ENCODE measurements around the gene ST8SIA1. TPM values are rescaled to one million over a fixed set of nuclear protein-coding genes. Genes with fewer than 3 reads are reported as not detected.
"Not testable (repeated sequence)": the region's sequence is repeated elsewhere in the genome, so short reads cannot be mapped to it uniquely, and the experiment has no call there.

ST8SIA1 gene, protein sequence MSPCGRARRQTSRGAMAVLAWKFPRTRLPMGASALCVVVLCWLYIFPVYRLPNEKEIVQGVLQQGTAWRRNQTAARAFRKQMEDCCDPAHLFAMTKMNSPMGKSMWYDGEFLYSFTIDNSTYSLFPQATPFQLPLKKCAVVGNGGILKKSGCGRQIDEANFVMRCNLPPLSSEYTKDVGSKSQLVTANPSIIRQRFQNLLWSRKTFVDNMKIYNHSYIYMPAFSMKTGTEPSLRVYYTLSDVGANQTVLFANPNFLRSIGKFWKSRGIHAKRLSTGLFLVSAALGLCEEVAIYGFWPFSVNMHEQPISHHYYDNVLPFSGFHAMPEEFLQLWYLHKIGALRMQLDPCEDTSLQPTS
- polyA plus RNA-seq (ENCODE audit: insufficient read length in 3 of 3): 1 to 10 TPM; 5.2 to 7.0 (median 5.9) TPM
- long read RNA-seq, donor 1: 0 reads
- long read RNA-seq, donor 2, partial matches to known transcripts: 55 of 56 reads
- long read RNA-seq, donor 2, other reads (novel, unspliced or antisense): 0 of 56 reads
- long read RNA-seq, donor 3: 0 reads
- long read RNA-seq, donor 4, full-length matches to known transcripts: 2 of 2 reads
- long read RNA-seq, donor 4, partial matches to known transcripts: 0 of 2 reads
- long read RNA-seq, donor 4, other reads (novel, unspliced or antisense): 0 of 2 reads
- long read RNA-seq, donor 5, full-length matches to known transcripts: 1 of 1 reads
- long read RNA-seq, donor 5, partial matches to known transcripts: 0 of 1 reads
- long read RNA-seq, donor 5, other reads (novel, unspliced or antisense): 0 of 1 reads
- long read RNA-seq, donor 6: 0 reads
- long read RNA-seq, donor 7: 0 reads
- long read RNA-seq, donor 8, partial matches to known transcripts: 31 of 31 reads
- long read RNA-seq, donor 8, other reads (novel, unspliced or antisense): 0 of 31 reads
- long read RNA-seq, donor 9, full-length matches to known transcripts: 1 of 1 reads
- long read RNA-seq, donor 9, partial matches to known transcripts: 0 of 1 reads
- long read RNA-seq, donor 9, other reads (novel, unspliced or antisense): 0 of 1 reads
- long read RNA-seq, donor 10, partial matches to known transcripts: 10 of 42 reads
- long read RNA-seq, donor 10, other reads (novel, unspliced or antisense): 32 of 42 reads
- long read RNA-seq, donor 11, partial matches to known transcripts: 45 of 45 reads
- long read RNA-seq, donor 11, other reads (novel, unspliced or antisense): 0 of 45 reads
- long read RNA-seq, donor 12, partial matches to known transcripts: 29 of 100 reads
- long read RNA-seq, donor 12, other reads (novel, unspliced or antisense): 70 of 100 reads
- long read RNA-seq, donor 13, full-length matches to known transcripts: 2 of 2 reads
- long read RNA-seq, donor 13, partial matches to known transcripts: 0 of 2 reads
- long read RNA-seq, donor 13, other reads (novel, unspliced or antisense): 0 of 2 reads
- long read RNA-seq, donor 14: 0 reads
- long read RNA-seq, donor 15, full-length matches to known transcripts: 1 of 1 reads
- long read RNA-seq, donor 15, partial matches to known transcripts: 0 of 1 reads
- long read RNA-seq, donor 15, other reads (novel, unspliced or antisense): 0 of 1 reads
- long read RNA-seq, donor 16, full-length matches to known transcripts: 1 of 1 reads
- long read RNA-seq, donor 16, partial matches to known transcripts: 0 of 1 reads
- long read RNA-seq, donor 16, other reads (novel, unspliced or antisense): 0 of 1 reads

DNA sequence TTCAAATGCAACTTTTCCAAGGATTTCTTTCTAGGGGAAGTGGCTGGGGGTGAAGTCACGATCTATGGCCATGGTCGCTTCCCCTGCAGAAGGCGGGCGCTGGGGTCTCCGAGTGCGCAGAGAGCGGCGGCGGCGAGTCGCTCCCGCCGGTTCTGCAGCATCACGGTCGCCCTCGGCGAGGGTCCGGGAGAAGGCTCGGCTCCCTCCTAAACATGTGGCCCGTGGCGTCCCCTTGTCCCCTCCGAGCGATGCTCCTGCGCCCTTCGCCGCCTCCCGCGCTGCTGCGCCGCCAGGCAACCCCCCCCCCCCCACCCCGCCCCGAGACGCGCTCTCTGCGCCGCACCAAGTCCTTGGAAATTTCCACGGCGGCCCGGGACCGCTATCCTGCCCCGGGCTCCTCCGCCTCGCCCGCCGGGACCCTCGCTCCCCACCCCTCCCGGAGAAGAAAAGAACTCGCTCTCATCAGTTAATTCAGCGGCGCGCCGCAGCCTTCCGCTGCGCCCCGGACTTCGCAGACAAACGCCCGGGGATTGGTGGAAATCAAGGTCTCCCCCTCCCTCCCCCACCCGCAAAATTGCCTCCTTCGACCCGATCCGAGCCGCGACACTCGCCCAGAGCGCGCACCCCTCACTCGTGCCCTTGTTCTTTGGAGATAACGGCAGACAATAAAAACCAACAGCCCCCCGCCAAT lies at the start of gene ST8SIA1:
TSS of gene ST8SIA1 (minus strand) at position 298 of the 691 bp plus-strand sequence. CDS start 475 bp downstream, outside the sequence.
- no peak for DNase-seq

DNA sequence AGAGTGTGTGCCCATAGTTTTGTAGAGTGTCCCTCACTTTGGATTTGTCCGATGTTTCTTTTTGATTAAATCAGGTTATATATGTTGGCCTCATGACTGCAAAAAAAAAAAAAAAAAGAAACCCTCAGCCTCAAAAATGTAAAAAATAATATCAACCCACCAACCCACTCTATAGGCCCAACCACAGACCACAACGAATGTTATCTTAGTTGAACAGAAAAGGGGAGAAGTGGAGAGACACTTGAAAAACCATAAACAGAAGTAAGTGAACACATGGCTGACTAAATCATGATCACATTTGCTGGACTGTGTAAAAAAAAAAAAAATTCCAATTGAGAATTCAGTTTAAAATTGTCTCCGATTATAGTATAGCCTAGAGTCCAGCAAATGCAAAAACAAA lies 45.5 kb upstream of the ST8SIA1 start:
- DNase-seq: no peak

DNA sequence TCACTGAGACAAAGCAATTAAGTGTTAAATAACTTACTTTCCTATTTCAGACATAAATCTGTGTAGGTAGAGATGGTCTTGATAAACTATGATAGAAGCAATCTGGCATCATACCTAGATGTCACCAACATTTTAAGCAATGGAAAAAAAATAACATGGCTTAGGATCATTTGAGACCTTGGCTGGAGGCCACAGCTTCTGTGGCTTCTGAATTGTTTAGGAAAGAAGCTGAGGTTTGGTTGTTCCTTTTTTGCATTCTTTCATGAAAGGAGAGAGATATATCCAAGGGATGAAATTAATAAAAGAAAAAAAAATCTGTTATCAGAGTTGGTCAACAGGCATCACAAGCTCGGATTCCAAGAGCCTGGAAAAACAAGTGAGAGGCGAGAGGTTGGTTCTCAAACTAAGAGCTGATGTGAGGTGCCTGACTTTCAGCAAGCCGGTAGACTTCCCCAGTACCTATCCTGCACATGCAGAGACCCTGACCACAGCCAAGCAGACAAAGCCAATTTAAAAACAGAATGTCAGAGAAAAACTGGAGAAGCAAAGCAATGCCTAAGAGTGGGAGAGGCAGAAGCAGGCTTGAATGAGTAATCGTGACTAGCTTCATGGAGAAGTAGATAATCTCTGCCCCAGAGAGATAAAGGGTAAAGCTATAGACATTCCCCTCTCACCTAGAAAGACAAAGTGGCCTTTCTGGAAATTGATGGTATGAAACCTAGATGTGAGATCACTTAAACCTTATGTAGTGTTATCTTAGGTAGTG lies 43.4 kb upstream of the ST8SIA1 start:
- DNase-seq: peak; percentile 23

DNA sequence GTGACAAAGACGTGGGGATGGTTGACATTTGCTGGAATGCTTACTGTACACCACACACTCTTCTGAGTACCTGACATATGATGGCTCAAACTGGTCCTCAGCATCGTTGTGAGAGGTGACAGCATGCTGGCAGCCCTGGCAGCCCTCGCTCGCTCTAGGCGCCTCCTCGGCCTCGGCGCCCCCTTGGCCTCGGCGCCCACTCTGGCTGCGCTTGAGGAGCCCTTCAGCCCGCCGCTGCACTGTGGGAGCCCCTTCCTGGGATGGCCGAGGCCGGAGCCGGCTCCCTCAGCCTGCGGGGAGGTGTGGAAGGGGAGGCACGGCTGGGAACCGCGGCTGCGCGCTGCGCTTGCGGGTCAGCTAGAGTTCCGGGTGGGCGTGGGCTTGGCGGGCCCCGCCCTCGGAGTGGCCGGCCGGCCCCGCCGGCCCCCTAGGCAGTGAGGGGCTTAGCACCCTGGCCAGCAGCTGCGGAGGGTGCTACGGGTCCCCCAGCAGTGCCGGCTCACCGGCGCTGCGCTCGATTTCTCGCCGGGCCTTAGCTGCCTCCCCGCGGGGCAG lies 42.2 kb upstream of the ST8SIA1 start:
- DNase-seq: not testable (repeated sequence)

DNA sequence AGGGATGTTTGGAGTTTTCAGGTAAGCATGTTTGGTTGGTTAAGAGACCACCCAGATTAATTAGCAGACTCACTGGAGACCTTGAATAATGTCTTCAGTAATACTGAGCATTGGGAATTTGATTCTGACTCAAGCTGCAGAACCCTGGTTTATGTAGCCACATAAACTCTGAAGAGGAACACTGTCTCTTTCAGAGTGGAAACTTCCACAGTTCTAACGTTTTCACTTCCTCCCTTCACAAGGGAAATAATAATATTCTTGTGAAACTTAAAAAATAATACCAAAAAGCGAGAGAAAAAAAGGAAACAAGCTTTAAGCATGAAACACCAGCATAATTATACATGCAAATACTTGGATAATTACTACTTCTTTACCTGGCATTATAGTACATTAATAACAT lies 40.0 kb upstream of the ST8SIA1 start:
- no peak for DNase-seq

DNA sequence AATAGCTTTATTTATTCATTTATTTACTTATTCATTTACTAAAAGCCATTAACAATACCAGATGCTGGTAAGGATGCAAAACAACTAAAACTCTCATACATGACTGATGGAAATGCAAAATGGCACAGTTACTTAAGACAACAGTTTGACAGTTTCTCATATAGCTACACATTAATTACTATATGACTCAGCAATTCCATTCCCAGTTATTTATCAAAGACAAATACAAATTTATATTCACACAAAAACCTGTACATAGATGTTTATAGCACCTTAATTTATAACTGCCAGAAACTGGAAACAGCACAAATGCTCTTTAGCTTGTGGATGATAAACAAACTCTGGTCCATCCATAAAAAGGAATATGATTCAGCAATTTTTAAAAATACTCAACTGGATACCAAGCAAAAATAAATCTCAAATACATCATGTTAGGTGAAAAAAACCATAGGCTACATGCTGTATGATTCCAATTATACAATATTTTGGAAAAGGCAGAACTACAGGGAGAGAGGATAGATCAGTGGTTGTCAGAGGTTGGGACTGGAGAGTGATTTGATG lies 37.9 kb upstream of the ST8SIA1 start:
- DNase-seq: no peak

DNA sequence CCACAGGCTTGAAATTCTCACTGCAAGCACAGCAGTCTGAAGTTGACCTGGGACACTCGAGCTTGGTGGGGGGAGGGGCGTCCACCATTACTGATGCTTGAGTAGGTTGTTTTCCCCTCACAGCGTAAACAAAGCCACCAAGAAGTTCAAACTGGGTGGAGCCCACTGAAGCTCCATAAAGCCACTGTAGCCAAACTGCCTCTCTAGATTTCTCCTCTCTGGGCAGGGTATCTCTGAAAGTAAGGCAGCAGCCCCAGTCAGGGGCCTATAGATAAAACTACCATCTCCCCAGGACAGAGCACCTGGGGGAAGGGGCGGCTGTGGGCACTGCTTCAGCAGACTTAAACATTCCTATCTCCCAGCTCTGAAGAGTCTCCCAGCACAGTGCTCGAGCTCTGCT lies 31.7 kb upstream of the ST8SIA1 start:
- no peak for DNase-seq

DNA sequence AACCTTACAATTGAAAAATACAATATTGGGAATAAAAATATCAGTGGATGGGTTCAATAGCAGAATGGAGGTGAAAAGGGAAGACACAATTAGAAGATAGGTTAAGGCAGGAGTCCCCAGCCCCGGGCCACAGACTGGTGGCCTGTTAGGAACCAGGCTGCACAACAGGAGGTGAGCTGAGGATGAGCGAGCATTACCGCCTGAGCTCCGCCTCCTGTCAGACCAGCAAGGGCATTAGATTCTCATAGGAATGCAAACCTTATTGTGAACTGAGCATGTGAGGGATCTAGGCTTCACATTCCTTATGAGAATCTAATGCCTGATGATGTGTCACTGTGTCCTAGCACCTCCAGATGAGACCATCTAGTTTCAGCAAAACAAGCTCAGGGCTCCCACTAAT lies 27.3 kb upstream of the ST8SIA1 start:
- no peak for DNase-seq

DNA sequence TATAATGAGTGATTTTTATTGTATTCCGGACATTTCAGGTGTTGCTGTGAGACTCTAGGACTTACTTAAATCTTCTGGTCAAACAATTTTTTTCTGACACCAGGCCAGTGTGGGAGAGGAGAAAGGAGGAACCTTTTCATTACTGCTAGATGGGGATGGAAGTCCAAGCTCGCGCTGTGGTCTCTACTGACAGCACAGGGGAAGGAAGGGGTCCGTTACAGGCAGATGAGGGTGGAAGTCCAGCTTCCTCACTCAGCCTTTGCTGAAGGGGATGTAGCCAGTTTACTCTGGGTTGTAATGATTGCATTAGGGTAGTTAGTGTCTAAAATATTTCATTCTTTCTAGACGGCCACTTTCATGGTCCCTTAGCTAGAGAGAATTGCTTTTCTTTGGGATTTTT lies 26.3 kb upstream of the ST8SIA1 start:
- DNase-seq: no peak

DNA sequence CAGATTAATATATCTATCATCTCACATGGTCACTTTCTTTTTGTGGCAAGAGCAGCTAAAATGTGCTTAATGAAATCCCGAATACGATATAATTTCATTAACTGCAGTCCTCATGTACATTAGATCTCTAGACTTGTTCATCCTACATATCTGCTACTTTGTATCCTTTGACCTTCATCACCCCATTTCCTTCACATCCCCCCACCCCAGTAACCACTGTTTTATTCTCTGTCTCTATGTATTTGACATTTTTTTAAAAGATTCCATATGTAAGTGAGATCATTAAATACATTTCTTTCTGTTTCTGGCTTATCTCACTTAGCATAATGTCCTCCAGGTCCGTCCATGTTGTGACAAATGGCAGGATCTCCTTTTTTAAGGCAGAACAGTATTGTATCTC lies 23.0 kb upstream of the ST8SIA1 start:
- no peak for DNase-seq

DNA sequence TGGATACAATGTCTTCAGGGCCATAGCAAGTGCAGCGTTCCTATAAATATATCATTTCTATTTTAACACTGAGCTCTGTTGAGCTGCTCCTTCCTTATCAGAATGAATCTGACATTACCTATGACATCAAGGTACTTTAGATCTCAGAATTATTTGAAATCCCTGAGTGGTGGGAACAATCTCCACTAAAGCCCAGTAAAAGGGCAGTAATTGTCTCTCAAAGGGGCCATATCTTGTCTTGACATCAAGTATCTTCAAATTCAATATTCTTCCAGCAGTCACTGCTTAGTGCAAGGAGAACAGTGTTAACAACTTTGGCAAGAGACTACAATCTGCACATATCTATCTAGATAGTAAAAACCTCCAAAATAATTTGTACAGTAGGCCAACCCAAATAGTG lies 21.7 kb upstream of the ST8SIA1 start:
- DNase-seq: no peak

DNA sequence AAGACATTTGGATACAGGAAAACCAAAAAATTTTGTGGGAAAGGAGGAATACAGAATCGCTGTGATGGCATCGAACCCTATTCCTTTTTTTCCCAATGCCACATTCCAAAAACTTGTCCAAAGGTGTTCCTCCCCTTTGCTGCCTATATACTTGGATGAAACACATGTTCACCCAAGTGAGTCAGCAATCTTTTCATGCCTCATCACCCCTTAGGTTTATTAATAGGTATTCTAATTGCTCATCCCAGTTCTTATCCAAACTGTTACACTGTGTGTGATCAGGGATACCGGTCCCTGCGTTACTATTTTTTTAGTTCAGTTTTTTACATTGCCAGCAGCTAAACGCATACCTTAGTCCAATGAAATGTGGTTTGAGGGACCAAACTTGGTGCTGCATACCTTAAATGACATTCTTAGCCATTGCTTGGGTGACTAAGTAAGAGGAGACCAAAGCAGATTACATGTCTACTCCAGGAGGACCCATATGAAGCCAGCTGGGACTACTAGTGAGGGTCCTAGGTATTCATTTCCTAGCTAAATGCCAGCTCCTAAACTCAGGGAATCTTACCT lies 20.6 kb upstream of the ST8SIA1 start:
- DNase-seq: no peak

DNA sequence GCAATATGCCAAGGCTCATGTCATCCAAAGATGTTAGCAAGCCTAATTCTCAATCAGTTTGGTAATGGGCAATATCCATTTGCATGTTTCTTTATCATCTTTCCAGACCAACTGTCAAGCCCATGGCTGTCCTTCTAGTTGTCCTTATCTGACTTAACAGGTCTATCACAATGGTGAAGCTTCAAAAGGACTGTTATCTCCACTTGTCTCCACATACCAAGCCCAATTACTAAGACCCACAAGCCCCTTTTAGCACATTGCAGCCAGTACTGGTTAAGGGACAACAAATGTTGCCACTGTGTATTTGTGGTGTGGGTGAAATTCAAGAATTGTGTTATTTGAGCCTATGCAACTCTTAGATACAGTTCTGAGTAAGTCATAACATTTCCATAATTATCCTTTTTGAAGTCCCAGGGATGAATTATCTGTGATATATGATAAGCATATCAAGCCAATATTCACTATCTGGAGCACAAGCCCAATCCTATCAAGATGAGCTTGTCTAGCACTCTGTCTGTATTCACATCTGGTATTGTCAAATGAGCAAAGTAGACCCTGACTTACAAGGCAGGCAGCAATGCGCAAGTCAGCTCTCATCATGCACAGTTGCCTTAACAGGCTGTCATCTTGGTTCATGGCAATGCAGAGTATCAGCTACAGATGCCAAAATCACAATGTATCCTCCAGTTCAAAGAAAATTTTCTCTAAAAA lies 19.3 kb upstream of the ST8SIA1 start:
- no peak for DNase-seq

DNA sequence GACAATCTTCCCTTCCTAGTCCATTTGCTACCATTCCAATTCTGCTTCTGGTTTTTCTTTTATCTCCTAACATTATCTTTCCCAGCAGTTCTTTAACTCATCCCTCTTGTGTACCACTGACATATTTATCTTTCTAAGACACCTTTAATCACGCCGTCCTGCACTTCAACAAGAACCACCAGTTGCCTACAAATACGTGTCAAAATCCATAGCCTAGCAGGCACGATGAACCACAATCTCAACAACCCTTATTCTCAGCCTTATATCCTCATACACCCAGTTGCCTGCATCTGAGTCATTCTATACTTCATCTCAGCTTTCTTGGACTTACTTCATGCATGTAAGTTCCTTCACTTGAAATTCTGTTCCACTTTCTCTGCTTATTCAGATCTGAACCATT lies 16.4 kb upstream of the ST8SIA1 start:
- no peak for DNase-seq

DNA sequence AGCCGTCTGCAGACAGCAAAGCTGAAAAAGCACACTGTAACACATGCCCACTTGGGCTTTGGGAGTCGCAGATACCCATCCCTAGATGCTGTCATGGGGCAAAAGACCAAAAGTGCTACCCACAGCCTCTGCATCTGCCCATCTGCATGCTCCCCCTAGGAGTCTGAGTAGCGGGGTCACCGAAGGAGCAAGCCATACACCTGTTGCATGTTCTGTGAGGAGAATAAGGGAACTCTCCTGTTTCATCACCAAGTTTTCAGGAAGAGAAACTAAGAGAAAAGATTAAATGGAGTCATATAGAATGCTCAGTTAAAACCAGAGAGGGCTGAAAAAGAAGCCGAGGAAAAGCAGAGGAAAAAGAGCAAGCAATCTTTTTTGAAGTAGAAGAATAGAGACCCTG lies 13.7 kb upstream of the ST8SIA1 start:
- DNase-seq: no peak

DNA sequence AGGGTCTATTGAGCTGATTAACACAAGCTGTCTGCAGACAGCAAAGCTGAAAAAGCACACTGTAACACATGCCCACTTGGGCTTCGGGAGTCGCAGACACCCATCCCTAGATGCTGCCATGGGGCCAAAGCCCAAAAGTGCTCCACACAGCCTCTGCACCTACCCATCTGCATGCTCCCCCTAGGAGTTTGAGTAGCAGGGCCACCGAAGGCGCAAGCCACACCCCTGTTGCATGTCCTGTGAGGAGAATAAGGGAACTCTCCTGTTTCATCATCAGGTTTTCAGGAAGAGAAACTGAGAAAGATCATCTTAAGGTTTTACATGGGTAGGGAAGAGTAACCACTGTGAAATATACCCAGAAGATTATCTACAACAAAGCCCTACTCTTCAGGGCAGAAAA lies 5.6 kb upstream of the ST8SIA1 start:
- no peak for DNase-seq

DNA sequence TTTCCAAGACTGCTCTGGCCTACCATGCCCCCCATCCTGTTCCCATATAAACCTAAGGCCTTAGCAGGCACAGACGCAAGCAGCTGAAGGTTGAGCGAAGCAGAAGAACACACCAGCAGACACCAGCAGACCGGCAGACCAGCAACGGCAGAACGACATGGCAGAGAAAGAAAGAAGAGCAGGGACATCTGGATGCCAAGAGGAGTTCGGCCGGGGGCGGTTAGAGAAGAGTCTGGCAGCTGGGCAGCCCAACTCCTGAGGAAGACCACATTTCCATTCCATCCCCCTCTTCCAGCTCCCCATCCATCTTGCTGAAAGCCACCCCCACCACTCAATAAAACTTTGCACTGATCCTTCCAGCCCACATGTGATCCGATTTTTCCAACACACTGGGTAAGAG lies 5.2 kb upstream of the ST8SIA1 start:
- no peak for DNase-seq

DNA sequence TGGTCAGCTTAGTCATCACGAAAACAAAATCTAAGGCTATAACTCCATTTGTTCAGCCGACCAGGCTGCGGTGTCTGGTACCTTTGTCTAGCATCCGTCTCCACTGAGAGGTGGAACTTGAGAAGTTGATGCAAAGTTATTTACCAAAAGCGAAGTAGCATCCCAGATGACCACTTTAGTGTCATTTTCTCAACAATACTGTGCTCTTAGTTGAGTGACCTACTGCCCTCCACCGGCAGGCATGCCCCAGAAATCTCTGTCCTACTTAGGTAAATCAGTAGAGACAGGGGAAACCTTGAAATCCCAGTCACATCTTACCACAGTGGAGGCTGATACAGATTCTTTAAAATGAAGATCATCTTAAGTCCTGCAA lies 1.3 kb upstream of the ST8SIA1 start:
- no peak for DNase-seq
